GM12875 (cell line): ENCODE results near the gene KRTAP10-2.
"Not testable (repeated sequence)": the region's sequence is repeated elsewhere in the genome, so short reads cannot be mapped to it uniquely, and the experiment has no call there.

Source experiments
- H3K4me3 ChIP-seq: one replicate; pipeline ENCODE4 v1.5.1; 2011; ENCODE audit warnings: low read depth, low read length, control low read depth
- TF ChIP-seq, protein P1 (sequence below): IDR thresholded peaks from 2 replicates; pipeline ENCODE4 v1.5.1; 2011; ENCODE audit warnings: low read depth, mild to moderate bottlenecking, control low read depth, inconsistent platforms, low read length, moderate library complexity, borderline replicate concordance; ENCODE audit not compliant: insufficient read depth

KRTAP10-2 gene

DNA sequence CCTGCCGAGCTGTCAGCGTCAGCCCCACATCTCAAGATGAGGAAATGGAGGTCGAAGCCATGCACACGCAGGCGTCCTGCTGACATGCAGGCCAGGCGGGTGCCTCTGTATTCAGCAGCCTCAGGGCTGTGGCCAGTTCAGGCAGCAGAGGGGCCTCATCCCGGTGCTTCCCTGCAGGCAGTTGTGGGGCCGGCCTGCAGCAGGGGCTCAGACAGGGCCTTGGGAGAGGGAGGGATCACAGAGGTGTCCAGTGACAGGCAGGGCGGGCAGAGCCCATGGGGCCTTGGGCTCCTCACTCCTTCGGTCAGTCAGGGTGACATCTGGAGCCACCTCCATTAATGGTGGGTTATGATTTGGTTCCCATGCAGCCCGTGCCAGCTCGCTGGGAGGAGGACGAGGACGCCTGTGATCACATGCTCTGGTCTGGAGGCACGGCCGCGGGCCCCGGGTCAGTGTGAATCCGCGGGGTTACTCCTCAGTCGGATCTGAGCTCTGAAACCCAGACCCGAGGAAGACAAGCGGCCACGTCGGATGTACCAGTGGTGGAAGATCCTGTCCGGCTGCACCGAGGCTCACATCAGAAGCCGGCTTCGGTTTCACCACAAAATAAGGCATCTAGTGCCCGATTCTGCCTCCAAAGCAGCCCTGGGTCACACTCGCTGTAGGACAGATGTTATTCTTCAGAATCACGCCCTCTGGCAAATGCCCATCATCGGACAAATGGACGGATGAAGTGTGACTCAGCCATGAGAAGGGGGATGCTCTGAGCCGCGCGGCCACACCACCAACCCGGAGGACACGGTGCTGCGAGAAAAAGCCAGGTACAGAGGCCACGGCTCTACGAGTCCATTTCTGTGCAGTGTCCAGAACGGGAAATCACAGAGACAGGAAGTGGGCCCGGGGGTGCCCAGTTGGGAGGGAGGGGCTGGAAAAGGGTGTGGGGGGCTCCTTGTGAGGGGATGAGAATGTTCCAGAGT, 44.7 kb downstream of the KRTAP10-2 start:
- no peak overlapping the region for H3K4me3 ChIP-seq
- TF ChIP-seq, protein P1, sequence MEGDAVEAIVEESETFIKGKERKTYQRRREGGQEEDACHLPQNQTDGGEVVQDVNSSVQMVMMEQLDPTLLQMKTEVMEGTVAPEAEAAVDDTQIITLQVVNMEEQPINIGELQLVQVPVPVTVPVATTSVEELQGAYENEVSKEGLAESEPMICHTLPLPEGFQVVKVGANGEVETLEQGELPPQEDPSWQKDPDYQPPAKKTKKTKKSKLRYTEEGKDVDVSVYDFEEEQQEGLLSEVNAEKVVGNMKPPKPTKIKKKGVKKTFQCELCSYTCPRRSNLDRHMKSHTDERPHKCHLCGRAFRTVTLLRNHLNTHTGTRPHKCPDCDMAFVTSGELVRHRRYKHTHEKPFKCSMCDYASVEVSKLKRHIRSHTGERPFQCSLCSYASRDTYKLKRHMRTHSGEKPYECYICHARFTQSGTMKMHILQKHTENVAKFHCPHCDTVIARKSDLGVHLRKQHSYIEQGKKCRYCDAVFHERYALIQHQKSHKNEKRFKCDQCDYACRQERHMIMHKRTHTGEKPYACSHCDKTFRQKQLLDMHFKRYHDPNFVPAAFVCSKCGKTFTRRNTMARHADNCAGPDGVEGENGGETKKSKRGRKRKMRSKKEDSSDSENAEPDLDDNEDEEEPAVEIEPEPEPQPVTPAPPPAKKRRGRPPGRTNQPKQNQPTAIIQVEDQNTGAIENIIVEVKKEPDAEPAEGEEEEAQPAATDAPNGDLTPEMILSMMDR: no peak

DNA sequence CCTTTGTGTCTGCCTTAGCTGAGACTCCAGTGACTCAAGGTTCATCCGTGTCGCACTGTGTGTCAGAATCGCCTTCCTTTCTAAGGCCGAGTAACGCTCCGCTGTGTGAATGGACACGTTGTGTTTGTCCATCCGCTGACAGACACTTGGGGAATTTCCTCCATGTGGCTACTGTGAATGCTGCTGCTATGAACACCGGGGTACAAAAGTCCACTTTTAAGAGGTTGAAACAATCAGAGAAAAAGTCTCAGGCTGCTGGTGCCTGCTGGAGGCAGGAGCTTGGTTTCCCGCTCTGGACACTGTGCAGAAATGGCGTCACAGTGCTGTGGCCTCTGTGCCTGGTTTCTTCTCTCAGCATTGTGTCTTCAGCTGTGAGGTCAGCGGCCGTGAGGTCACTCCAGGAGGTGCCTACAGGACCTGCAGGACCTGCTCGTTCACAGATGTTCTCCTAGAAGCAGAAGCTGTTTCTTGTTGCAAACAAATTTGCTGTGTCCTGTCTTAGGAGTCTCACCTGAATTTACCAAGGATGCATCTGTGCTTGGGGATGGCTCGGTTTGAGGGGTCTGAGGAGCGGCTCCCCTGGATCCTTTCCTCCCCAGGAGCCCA, 45.5 kb downstream of the KRTAP10-2 start:
- TF ChIP-seq, protein P1: no peak
- no peak overlapping the region for H3K4me3 ChIP-seq

DNA sequence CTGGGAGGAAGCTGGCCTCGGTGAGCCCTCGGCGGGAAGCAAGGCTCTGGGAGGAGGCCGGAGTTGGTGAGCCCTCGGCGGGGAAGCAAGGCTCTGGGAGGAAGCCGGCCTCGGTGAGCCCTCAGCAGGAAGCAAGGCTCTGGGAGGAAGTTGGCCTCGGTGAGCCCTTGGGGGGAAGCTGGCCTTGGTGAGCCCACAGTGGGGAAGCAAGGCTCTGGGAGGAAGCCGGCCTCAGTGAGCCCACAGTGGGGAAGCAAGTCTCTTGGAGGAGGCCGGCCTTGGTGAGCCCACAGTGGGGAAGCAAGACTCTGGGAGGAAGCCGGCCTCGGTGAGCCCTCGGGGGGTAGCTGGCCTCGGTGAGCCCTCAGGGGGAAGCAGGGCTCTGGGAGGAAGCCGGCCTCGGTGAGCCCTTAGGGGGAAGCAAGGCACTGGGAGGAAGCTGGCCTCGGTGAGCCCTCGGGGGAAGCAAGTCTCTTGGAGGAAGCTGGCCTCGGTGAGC, 47.4 kb downstream of the KRTAP10-2 start:
- TF ChIP-seq, protein P1: no peak

DNA sequence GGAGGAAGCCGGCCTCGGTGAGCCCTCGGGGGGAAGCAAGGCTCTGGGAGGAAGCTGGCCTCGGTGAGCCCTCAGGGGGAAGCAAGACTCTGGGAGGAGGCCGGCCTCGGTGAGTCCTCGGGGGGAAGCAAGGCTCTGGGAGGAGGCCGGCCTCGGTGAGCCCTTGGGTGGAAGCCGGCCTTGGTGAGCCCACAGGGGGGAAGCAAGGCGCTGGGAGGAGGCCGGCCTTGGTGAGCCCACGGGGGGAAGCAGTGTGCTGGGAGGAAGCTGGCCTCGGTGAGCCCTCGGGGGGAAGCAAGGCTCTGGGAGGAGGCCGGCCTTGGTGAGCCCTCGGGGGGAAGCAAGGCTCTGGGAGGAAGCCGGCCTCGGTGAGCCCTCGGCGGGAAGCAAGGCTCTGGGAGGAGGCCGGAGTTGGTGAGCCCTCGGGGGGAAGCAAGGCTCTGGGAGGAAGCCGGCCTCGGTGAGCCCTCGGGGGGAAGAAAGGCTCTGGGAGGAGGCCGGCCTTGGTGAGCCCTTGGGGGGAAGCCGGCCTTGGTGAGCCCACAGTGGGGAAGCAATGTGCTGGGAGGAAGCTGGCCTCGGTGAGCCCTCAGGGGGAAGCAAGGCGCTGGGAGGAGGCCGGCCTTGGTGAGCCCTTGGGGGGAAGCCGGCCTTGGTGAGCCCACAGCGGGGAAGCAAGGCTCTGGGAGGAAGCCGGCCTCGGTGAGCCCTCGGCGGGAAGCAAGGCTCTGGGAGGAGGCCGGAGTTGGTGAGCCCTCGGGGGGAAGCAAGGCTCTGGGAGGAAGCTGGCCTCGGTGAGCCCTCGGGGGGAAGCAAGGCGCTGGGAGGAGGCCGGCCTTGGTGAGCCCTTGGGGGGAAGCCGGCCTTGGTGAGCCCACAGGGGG, 48.1 kb downstream of the KRTAP10-2 start:
- not testable (repeated sequence) for H3K4me3 ChIP-seq

More for the DNA sequence above, 47.4 kb downstream of the KRTAP10-2 start:
- no peak overlapping the region for H3K4me3 ChIP-seq

DNA sequence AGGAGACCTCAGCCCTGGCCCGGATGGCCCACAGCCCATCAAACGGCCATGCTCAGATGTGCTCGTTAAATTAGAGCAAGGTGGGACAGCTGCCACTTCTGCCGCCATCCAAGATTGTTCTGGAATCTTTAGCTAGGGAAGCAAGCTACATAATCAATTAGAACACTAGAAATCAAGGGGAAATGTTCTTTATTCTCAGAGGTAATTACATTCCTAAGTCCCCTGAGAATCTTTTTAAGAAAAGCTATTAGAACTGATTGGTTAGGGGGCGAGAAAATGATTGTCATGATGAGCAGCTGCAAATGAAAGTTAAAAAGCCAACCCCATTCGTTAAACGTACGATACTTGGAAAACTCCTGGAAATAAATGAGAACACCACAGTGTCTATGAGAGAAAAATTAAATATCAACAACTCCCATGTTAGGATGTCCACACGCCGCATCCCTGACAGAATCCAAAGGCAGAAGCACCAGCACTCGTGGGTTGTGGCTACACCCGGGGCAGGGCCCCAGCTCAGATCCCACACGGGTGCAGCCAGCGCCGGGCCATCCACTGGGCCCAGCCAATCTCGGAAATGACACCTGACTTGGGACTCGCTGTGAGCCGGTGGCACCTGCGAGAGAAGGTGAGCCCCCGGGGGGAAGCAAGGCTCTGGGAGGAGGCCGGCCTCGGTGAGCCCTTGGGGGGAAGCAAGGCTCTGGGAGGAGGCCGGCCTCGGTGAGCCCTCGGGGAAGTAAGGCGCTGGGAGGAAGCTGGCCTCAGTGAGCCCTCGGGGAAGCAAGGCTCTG, 48.9 kb downstream of the KRTAP10-2 start:
- TF ChIP-seq, protein P1: no peak
- no peak overlapping the region for H3K4me3 ChIP-seq
